Vagina (tissue), 2 donors: ENCODE results near the gene OR1D5.

Experiments
- POLR2A ChIP-seq, 2 donors: fragments of 450-650 bp; IDR thresholded peaks; one replicate each; pipeline ENCODE4 v1.6.1; 2017; ENCODE audit warnings: antibody characterized with exemption in 2 of 2, mild to moderate bottlenecking in 2 of 2, moderate library complexity in 2 of 2
- POLR2AphosphoS5 ChIP-seq, 2 donors: sonication (generic); formaldehyde crosslinking; IDR thresholded peaks; one replicate each; pipeline ENCODE4 v1.9.0; 2017; ENCODE audit warnings: antibody characterized with exemption in 2 of 2, mild to moderate bottlenecking in 2 of 2, low read depth in 1 of 2; ENCODE audit not compliant: insufficient read depth in 1 of 2
- TF ChIP-seq, protein P1 (sequence below), 3 experiments: fragments of 450-650 bp in 2 of 3; fragments of 200-600 bp in 1 of 3; sonication (generic) in 1 of 3; IDR thresholded peaks; one replicate each; pipeline ENCODE4 v1.5.1; 2017 to 2019; ENCODE audit warnings: antibody characterized with exemption in 3 of 3, mild to moderate bottlenecking in 2 of 3, moderate library complexity in 2 of 3

DNA sequence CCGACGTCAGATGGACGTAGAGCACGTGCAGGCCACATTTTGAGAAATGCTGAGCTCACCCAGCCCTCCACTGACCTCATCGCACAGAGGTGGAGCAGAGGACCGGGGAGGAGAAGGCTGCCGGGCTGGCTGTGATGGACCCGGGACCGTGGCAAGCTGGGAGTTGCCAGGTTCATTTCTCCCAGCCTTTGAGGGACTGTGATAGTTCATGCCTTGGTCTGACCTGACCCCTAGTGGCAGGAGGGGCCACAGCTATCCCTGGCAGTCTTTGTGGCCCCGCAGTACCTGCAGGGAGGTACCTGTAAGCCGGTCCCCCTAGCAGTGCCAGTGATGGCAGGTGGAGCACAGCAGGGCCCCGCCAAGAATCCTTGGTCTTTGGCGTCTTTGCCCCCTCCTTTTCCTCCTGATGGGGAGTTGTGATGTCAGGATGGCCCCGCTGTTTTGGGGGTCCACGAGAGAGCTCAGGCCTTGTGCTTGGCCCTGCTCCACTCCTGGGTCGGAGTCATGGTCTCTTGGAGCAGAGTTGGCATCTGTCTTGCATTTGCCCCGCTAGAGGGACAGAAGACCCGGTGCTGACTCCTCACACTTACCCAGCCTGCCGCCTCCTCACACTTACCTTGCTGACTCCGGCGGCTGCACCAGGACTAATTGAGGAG, 50.4 kb downstream of the OR1D5 start:
- TF ChIP-seq, protein P1, sequence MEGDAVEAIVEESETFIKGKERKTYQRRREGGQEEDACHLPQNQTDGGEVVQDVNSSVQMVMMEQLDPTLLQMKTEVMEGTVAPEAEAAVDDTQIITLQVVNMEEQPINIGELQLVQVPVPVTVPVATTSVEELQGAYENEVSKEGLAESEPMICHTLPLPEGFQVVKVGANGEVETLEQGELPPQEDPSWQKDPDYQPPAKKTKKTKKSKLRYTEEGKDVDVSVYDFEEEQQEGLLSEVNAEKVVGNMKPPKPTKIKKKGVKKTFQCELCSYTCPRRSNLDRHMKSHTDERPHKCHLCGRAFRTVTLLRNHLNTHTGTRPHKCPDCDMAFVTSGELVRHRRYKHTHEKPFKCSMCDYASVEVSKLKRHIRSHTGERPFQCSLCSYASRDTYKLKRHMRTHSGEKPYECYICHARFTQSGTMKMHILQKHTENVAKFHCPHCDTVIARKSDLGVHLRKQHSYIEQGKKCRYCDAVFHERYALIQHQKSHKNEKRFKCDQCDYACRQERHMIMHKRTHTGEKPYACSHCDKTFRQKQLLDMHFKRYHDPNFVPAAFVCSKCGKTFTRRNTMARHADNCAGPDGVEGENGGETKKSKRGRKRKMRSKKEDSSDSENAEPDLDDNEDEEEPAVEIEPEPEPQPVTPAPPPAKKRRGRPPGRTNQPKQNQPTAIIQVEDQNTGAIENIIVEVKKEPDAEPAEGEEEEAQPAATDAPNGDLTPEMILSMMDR (IDR thresholded peaks at IDR 0.05): peak; percentile 62 to 83 (median 79)
- TF ChIP-seq POLR2A (IDR thresholded peaks at IDR 0.05): no peak
- no peak for TF ChIP-seq POLR2AphosphoS5 (IDR thresholded peaks at IDR 0.05; ENCODE audit: insufficient read depth in 1 of 2, low read depth in 1 of 2)
